Mammary epithelial cell (primary cell): ENCODE measurements around the gene SLC22A1.

Experiments
- CTCF ChIP-seq, 2 donors: IDR thresholded peaks in 1 of 2; conservative IDR thresholded peaks in 1 of 2; 2 replicates each; pipeline ENCODE4 v1.5.1; 2011 to 2012; ENCODE audit warnings: inconsistent platforms in 2 of 2, low read length in 2 of 2, mild to moderate bottlenecking in 2 of 2, control low read depth in 1 of 2, low read depth in 1 of 2; ENCODE audit not compliant: insufficient read depth in 1 of 2; ENCODE audit errors: extremely low read depth in 1 of 2
- EZH2 ChIP-seq: IDR thresholded peaks from 2 replicates; pipeline ENCODE4 v1.6.1; 2012; ENCODE audit warnings: low read length, inconsistent platforms, borderline replicate concordance

GRCh38 chr6:160102956-160103824 lies 18.4 kb upstream of the SLC22A1 start:
- peak; percentile 36 to 44 for TF ChIP-seq CTCF (conservative IDR thresholded peaks at IDR 0.05 in 1 of 2, IDR thresholded peaks at IDR 0.05 in 1 of 2; ENCODE audit: extremely low read depth in 1 of 2, insufficient read depth in 1 of 2, low read depth in 1 of 2, low read length in 2 of 2)
- no peak for TF ChIP-seq EZH2
